ENCODE results near the gene HNRNPM. TPM values are rescaled to one million over a fixed set of nuclear protein-coding genes. Genes with fewer than 3 reads are reported as not detected.

The HNRNPM gene
- total RNA-seq, 2 experiments from 2014 or later = 348 to 358 TPM

DNA sequence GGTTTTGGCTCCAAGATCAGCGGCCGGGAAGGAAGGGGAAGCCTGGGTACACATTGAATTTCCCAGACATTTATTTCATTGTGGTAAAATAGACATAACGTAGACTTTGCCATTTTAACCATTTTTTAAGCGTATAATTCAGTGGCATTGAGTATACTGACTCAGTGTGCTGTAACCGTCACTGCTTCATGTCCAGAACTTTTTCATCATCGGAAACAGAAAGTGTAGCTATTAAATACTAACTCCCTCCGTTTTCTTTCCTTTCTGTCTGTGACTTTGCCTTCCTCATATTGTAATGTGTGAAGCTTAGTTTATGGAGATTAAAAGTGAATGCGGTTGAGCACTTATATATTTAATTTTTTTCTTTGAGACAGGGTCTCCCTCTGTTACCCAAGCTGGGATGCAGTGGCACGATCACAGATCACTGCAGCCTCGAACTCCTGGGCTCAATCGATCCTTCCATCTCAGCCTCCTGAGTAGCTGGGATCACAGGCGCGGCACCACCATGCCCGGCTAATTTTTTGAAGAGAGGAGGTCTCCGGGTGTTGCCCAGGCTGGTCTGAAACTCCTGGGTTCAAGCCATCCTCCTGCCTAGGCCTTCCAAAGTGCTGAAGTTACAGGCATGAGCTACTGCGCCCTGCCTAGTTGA, 1.4 kb downstream of the HNRNPM start:
- H3K27me3 Mint-ChIP-seq = no peaks in the 10 kb centered on the region
- H3K4me3 Mint-ChIP-seq = peak overlapping the region; percentile 92
- H3K9me3 Mint-ChIP-seq = no peaks in the 10 kb centered on the region
- DNase-seq = no peak
- peaks cover 43% of the 10 kb centered on the region for H3K4me1 Mint-ChIP-seq
- peaks cover 33% of the 10 kb centered on the region for H3K36me3 Mint-ChIP-seq
- peak overlapping the region; percentile 87 for H3K27ac Mint-ChIP-seq

- Mint-ChIP-seq H3K27ac (peak overlapping the region; percentile 44), H3K4me1 (peaks cover 69% of the 10 kb centered on the region), H3K27me3 (no peaks in the 10 kb centered on the region), H3K4me3 (no peak overlapping the region), H3K36me3 (peaks cover 43% of the 10 kb centered on the region), H3K9me3 (no peaks in the 10 kb centered on the region)
- no peak for DNase-seq
Observed at GRCh38 chr19:8449830-8450229, 5.1 kb downstream of the HNRNPM start.

DNA sequence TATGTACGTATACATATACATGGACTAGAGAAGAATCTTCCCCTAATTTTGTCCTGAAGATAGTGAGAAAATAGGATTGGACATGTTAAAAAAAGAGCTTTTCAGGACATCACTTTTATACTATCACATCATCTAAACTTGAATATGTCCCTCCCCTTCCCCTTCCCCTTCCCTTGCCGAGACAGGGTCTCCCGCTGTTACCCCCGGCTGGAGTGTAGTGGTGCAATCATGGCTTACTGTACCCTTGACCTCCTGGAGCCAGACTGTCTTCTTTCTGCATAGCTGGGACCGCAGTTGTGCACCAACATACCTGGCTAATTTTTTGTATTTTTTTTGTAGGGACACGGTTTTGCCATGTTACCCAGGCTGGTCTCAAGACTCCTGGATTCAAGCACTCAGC, 6.6 kb downstream of the HNRNPM start:
- Mint-ChIP-seq H3K36me3 (peaks cover 36% of the 10 kb centered on the region), H3K27me3 (no peaks in the 10 kb centered on the region), H3K27ac (peak overlapping the region; percentile 32), H3K4me3 (no peak overlapping the region), H3K9me3 (no peaks in the 10 kb centered on the region), H3K4me1 (peaks cover 76% of the 10 kb centered on the region)
- no peak for DNase-seq

- Mint-ChIP-seq H3K27me3 (no peaks in the 10 kb centered on the region), H3K27ac (peak overlapping the region; percentile 32), H3K4me3 (no peak overlapping the region), H3K36me3 (peaks cover 36% of the 10 kb centered on the region), H3K9me3 (no peaks in the 10 kb centered on the region), H3K4me1 (peaks cover 76% of the 10 kb centered on the region)
- no peak for DNase-seq
Observed at GRCh38 chr19:8451885-8452284, 7.1 kb downstream of the HNRNPM start.

DNA sequence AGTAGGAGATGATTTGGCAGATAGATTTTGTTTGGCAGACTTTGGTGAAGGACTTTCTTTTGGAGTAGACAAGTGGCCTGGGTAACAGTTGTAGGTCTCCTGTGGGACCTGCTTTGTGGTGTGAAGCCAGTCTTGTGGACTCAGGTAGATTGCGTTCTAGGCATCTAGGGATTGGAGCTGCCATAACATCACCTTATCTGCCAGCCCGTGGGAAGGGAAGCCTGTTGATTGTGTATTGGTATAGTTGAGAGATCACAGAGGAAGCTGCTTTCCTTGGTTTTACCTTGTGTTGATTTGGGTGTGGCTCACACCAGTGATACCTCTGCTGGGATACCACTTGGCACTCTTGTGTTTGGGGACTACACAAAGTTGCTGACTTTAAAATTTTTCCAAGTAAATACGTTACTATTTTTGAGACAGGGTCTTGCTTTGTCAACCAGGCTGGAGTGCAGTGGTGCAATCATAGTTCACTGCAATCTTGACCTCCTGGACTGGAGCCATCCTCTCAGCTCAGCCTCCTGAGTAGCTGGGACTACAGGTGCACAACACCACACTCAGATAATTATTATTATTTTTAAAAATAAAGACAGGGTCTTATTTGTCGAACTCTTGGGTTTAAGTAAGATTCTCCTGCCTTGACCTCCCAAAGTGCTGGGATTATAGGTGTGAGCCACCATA, 7.8 kb downstream of the HNRNPM start:
- H3K4me3 Mint-ChIP-seq = peak overlapping the region; percentile 22

GRCh38 chr19:8453616-8454015, 8.8 kb downstream of the HNRNPM start:
- Mint-ChIP-seq H3K4me3 (no peak overlapping the region), H3K4me1 (peaks cover 74% of the 10 kb centered on the region), H3K9me3 (no peaks in the 10 kb centered on the region), H3K27ac (peak overlapping the region; percentile 56), H3K36me3 (peaks cover 29% of the 10 kb centered on the region), H3K27me3 (no peaks in the 10 kb centered on the region)
- no peak for DNase-seq

More for the DNA sequence above, 7.8 kb downstream of the HNRNPM start:
- Mint-ChIP-seq H3K9me3 (no peaks in the 10 kb centered on the region), H3K27ac (peak overlapping the region; percentile 7), H3K4me1 (peaks cover 70% of the 10 kb centered on the region), H3K27me3 (no peaks in the 10 kb centered on the region), H3K36me3 (peaks cover 31% of the 10 kb centered on the region)
- no peak for DNase-seq

- peaks cover 74% of the 10 kb centered on the region for H3K4me1 Mint-ChIP-seq
- H3K9me3 Mint-ChIP-seq = no peaks in the 10 kb centered on the region
- DNase-seq = no peak
- no peaks in the 10 kb centered on the region for H3K27me3 Mint-ChIP-seq
- H3K4me3 Mint-ChIP-seq = no peak overlapping the region
- H3K27ac Mint-ChIP-seq = no peak overlapping the region
- H3K36me3 Mint-ChIP-seq = peaks cover 25% of the 10 kb centered on the region
Observed at GRCh38 chr19:8454218-8454617, 9.4 kb downstream of the HNRNPM start.

DNA sequence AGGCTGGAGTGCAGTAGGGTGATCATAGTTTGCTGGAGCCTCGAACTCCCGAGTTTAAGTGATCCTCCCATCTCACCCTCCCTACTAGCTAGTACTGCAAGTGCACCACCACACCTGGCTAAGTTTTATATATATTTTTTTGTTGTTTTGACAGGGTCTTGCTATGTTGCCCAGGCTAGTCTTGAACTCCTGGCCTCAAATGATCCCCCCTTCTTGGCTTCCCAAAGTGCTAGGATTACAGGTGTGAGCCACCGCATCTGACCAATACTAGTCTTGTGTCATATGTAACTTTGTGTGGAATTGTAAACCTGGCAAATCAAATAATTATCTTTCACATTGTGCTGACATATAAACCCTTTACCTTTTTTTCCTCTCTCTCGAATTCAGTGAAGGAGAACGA, 10.2 kb downstream of the HNRNPM start:
- H3K27ac Mint-ChIP-seq = peak overlapping the region; percentile 32
- H3K27me3 Mint-ChIP-seq = no peaks in the 10 kb centered on the region
- H3K4me1 Mint-ChIP-seq = peaks cover 78% of the 10 kb centered on the region
- no peak for DNase-seq
- H3K9me3 Mint-ChIP-seq = no peaks in the 10 kb centered on the region
- no peak overlapping the region for H3K4me3 Mint-ChIP-seq
- peaks cover 32% of the 10 kb centered on the region for H3K36me3 Mint-ChIP-seq

DNA sequence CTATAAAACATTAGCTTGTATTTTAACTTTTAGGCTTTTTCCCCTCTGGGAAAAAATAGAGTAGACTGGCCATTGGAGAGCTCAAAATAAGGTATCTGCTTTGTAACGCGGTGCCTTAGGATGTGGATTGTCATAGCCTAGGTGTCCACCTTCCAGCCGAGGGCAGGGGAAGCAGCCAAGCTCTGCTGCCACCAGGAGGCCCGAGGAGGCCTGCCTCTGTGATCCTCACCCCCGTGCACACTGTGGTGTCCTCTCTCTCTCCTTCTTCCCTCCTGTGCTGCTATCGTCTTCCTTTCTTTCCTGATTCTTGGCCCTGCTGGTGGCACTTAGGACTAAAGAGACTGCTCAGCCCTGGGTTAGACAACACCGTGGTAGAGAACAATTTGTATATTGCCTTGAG, 11.3 kb downstream of the HNRNPM start:
- Mint-ChIP-seq H3K36me3 (peaks cover 33% of the 10 kb centered on the region), H3K27ac (no peak overlapping the region), H3K4me3 (no peak overlapping the region), H3K27me3 (no peaks in the 10 kb centered on the region), H3K9me3 (no peaks in the 10 kb centered on the region), H3K4me1 (peaks cover 82% of the 10 kb centered on the region)
- DNase-seq = no peak

GRCh38 chr19:8457209-8457608, 12.4 kb downstream of the HNRNPM start:
- H3K27ac Mint-ChIP-seq = no peak overlapping the region
- peaks cover 77% of the 10 kb centered on the region for H3K4me1 Mint-ChIP-seq
- no peaks in the 10 kb centered on the region for H3K9me3 Mint-ChIP-seq
- no peak for DNase-seq
- H3K27me3 Mint-ChIP-seq = no peaks in the 10 kb centered on the region
- peaks cover 26% of the 10 kb centered on the region for H3K36me3 Mint-ChIP-seq
- no peak overlapping the region for H3K4me3 Mint-ChIP-seq

DNA sequence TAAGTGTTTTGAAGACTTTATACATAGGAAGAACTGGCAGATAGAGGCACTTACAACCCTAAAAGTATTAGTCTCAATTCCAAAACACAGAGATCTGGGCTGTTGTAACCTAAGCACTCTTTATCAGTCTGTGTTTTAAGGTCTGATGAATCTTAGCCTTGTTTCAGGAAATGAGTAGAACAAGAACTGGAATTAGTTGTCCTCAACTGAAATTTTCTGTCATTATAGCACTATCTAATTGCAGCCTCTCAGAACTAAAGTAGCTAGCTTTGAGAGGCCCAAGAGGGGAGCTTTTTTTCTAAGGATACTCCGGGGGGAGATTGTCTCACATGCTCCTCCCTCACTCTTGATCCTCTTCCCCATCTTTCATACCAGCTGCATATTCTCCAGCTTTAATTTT, 13.1 kb downstream of the HNRNPM start:
- DNase-seq = no peak
- no peaks in the 10 kb centered on the region for H3K27me3 Mint-ChIP-seq
- H3K36me3 Mint-ChIP-seq = peaks cover 29% of the 10 kb centered on the region
- peaks cover 72% of the 10 kb centered on the region for H3K4me1 Mint-ChIP-seq
- no peak overlapping the region for H3K4me3 Mint-ChIP-seq
- no peak overlapping the region for H3K27ac Mint-ChIP-seq
- no peaks in the 10 kb centered on the region for H3K9me3 Mint-ChIP-seq

GRCh38 chr19:8458380-8458779, 13.6 kb downstream of the HNRNPM start:
- DNase-seq = no peak
- Mint-ChIP-seq H3K9me3 (no peaks in the 10 kb centered on the region), H3K4me3 (no peak overlapping the region), H3K27ac (no peak overlapping the region), H3K4me1 (peaks cover 71% of the 10 kb centered on the region), H3K36me3 (peaks cover 33% of the 10 kb centered on the region), H3K27me3 (no peaks in the 10 kb centered on the region)

- no peaks in the 10 kb centered on the region for H3K9me3 Mint-ChIP-seq
- H3K27ac Mint-ChIP-seq = no peak overlapping the region
- no peaks in the 10 kb centered on the region for H3K27me3 Mint-ChIP-seq
- H3K4me1 Mint-ChIP-seq = peaks cover 64% of the 10 kb centered on the region
- DNase-seq = no peak
- H3K36me3 Mint-ChIP-seq = peaks cover 34% of the 10 kb centered on the region
- no peak overlapping the region for H3K4me3 Mint-ChIP-seq
Observed at GRCh38 chr19:8459095-8459494, 14.3 kb downstream of the HNRNPM start.

- Mint-ChIP-seq H3K36me3 (peaks cover 39% of the 10 kb centered on the region), H3K9me3 (no peaks in the 10 kb centered on the region), H3K27me3 (no peaks in the 10 kb centered on the region), H3K4me1 (peaks cover 58% of the 10 kb centered on the region), H3K4me3 (no peak overlapping the region), H3K27ac (peak overlapping the region; percentile 27)
- DNase-seq = no peak
Observed at GRCh38 chr19:8459520-8460270, 14.9 kb downstream of the HNRNPM start.

DNA sequence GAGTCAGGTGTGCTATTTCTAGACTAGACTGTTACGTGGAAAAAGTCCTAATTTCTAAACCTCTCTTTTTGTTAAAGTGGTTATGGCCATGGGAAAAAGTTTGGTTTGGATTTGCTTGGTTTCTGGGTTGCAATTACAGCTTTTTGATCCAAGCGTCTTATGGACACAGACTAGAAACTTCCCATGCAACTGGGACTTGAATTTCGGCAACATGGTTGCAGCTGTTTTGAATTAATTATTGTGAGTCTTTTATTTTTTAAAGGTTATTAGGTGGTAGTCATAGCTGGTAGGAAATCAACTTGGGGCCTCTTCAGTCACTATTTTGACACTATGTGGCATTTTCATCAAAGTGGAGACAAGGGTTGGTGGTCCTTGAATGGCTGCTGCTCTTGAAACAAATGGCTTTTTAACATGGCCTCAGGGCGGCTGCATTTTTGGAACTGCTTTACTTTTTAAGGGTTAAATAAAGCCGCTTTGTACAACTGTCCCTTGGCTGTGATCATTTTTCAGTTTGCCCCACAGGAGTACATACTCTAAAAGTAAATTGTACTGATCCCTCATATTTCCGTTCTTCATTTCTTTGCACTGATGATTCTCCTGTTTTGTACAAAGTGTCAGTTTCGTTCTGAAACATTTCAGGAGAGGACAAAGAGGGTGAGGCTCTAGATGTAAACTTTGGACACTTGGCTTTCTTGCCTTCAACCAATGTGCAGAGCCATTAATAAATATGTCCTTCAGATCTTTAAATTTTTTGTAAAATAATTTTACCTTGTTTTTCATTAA, 15.9 kb downstream of the HNRNPM start:
- Mint-ChIP-seq H3K4me1 (peaks cover 51% of the 10 kb centered on the region), H3K9me3 (no peaks in the 10 kb centered on the region), H3K27ac (no peak overlapping the region), H3K36me3 (peaks cover 39% of the 10 kb centered on the region), H3K27me3 (no peaks in the 10 kb centered on the region), H3K4me3 (no peak overlapping the region)
- no peak for DNase-seq

All from activated naive CD8-positive, alpha-beta T cell treated with anti-CD3 and anti-CD28 coated beads for 36 hours (primary cell).